HL-60 (cell line): Measurements from ENCODE around the gene MFSD1.

Experiments
- CTCF ChIP-seq: IDR thresholded peaks from one replicate; pipeline ENCODE4 v1.5.1; 2011; ENCODE audit warnings: low read length, control low read depth, inconsistent platforms; ENCODE audit not compliant: insufficient read depth
- GABPA ChIP-seq: IDR thresholded peaks from 2 replicates; pipeline ENCODE4 v1.6.1; 2012; ENCODE audit warnings: low read depth
- POLR2AphosphoS5 ChIP-seq: IDR thresholded peaks from 2 replicates; pipeline ENCODE4 v1.6.1; 2012; ENCODE audit warnings: low read depth
- SPI1 ChIP-seq: IDR thresholded peaks from 2 replicates; pipeline ENCODE4 v1.6.1; 2012; ENCODE audit warnings: low read depth, mild to moderate bottlenecking, borderline replicate concordance

DNA sequence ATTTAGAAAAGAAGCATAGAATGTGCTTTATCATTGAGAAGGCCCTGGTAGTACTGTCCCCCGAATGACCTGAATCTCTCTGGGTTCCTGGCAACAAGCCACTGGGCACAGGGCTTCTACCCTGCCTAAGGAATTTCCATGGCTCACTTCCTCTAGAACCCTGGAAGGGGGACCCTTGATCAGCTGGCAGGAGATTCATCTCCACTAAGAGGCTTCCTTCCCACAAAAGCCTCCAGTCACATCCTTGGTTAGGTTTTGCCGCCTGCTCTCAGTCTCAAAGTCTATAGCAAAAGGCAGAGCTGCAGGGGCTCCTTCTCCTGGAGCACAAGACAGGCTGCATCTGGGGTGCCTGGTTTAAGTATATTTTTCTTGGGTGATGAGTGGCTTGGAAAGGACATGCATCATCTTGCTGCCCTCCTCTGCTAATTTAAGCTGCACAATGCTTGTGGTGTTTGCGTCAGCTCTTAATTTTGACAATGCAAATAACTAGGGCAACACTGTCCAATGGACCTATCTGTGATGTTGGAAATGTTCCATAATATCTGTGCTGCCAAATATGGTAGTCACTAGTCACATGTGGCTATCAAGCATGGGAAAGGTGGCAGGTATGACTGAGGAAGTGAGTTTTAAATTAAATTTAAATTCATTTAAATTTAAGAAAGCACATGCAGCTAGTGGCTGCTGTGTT lies 36.2 kb upstream of the MFSD1 start:
- TF ChIP-seq GABPA = no peak
- TF ChIP-seq CTCF = no peak
- TF ChIP-seq SPI1 = no peak
- TF ChIP-seq POLR2AphosphoS5 = no peak
